Esophagus (tissue), 2 donors: ENCODE results near the gene CDK19. TPM values are rescaled to one million over a fixed set of nuclear protein-coding genes. Genes with fewer than 3 reads are reported as not detected.
"Not testable (repeated sequence)": the region's sequence is repeated elsewhere in the genome, so short reads cannot be mapped to it uniquely, and the experiment has no call there.

Experiments used
- H3K27ac ChIP-seq, 2 donors: one replicate each; pipeline ENCODE4 v1.5.1; 2013; ENCODE audit warnings: low read depth in 2 of 2, mild to moderate bottlenecking in 2 of 2, inconsistent platforms in 1 of 2, low read length in 1 of 2, moderate library complexity in 1 of 2
- H3K27me3 ChIP-seq, 2 donors: one replicate each; pipeline ENCODE4 v1.6.1; 2013; ENCODE audit warnings: low read length in 2 of 2, control low read depth in 1 of 2, mild to moderate bottlenecking in 1 of 2; ENCODE audit not compliant: insufficient read depth in 2 of 2, control insufficient read depth in 1 of 2
- H3K36me3 ChIP-seq, 2 donors: one replicate each; pipeline ENCODE4 v1.6.1; 2013; ENCODE audit warnings: low read length in 1 of 2; ENCODE audit not compliant: control insufficient read depth in 2 of 2, insufficient read depth in 2 of 2
- H3K4me1 ChIP-seq, 2 donors: one replicate each; pipeline ENCODE4 v1.6.1; 2013; ENCODE audit warnings: low read length in 1 of 2; ENCODE audit not compliant: control insufficient read depth in 2 of 2, insufficient read depth in 2 of 2
- H3K4me3 ChIP-seq, 2 donors: one replicate each; pipeline ENCODE4 v1.5.1; 2013; ENCODE audit warnings: low read length in 2 of 2, mild to moderate bottlenecking in 2 of 2, low read depth in 1 of 2, moderate library complexity in 1 of 2
- H3K9me3 ChIP-seq, 2 donors: one replicate each; pipeline ENCODE4 v1.6.1; 2013; ENCODE audit warnings: mild to moderate bottlenecking in 2 of 2, low read depth in 1 of 2, low read length in 1 of 2, moderate library complexity in 1 of 2; ENCODE audit not compliant: control insufficient read depth in 2 of 2, insufficient read depth in 1 of 2
- WGBS, 2 donors: extraction: QIAGEN DNeasy Blood & Tissue Kit; methylation state at CpG; one replicate each; pipeline ENCODE4 v1.1.7; 2013; 5-methylcytosine and 5-hydroxymethylcytosine counted together
- polyA plus RNA-seq, 2 donors: library from polyadenylated mRNA; stranded (reverse); fragments of 200-250 nt; gene quantifications; one replicate each; pipeline ENCODE4 v1.2.3, GENCODE V29; 2013
- donor health status: healthy with polysubstance abuse.
- donor health status: Bipolar disorder and iron deficiency.

The CDK19 gene
- polyA plus RNA-seq, 2 donors: 5.5 to 6.6 TPM

DNA sequence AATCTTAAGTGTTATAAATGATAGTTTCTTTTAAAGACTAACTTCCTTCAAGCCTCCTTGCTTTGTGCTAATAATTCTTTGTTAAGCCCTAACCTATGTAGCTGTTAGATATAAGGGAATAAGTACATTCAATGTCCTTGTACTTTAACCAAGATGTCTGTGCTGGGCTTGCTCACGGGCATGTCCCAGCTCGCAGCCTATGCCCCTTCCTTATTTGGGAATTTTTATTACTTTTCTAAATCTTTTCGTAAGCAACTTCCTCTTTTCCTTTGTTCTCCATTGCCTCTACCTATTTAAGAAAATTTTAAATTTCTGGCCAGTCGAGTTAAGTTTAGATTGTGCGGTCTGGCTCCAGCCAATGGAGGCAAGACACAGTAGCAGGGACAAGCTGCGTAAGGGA, 26.0 kb upstream of the CDK19 start:
- H3K27me3 ChIP-seq: no peaks in the 10 kb centered on the region
- no peaks in the 10 kb centered on the region for H3K9me3 ChIP-seq
- no peaks in the 10 kb centered on the region for H3K36me3 ChIP-seq
- 83 to 87% methylated on average over 6 of the region's 6 CpGs for WGBS, 2 donors
- H3K4me1 ChIP-seq: no peaks in the 10 kb centered on the region
- H3K4me3 ChIP-seq: no peak overlapping the region
- no peak overlapping the region for H3K27ac ChIP-seq

DNA sequence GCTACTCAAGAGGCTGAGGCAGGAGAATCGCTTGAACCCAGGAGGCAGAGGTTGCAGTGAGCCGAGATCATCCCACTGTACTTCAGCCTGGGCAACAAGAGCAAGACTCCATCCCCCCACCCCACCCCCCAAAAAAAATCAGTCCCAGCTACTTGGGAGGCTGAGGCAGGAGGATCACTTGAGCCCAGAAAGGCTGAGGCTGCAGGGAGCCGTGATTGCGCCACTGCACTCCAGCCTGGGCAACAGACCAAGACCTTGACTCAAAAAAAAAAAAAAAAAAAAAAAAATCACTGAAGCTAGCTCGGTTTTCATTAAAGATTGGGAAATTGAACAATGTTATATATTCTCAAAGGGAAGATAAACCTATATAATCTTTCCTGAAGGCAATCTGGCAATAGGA, 20.5 kb upstream of the CDK19 start:
- not testable (repeated sequence) for H3K36me3 ChIP-seq, H3K27me3 ChIP-seq, H3K27ac ChIP-seq, H3K4me1 ChIP-seq, H3K4me3 ChIP-seq, H3K9me3 ChIP-seq
- 79 to 82% methylated on average over 5 of the region's 5 CpGs for WGBS, 2 donors

DNA sequence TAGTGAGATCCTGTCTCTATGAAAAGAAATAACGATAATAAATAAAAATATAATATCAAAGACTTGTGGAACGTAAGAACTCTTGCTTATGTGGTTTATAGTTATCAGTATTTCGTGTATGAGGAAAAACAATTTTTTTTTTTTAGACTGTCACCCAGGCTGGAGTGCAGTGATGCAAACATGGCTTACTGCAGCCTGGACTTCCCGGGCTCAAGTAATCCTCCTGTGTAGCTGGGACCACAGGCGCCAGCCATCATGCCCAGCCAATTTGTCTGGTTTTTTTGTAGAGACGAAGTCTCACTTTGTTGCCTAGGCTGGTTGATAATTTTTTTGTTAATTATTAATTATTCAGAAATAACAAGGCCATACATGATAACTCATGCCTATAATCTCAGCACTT, 18.6 kb upstream of the CDK19 start:
- Histone ChIP-seq H3K9me3 (no peaks in the 10 kb centered on the region), H3K27ac (no peak overlapping the region), H3K27me3 (no peaks in the 10 kb centered on the region), H3K36me3 (no peaks in the 10 kb centered on the region), H3K4me3 (no peak overlapping the region), H3K4me1 (no peaks in the 10 kb centered on the region)
- WGBS, 2 donors: 90 to 94% methylated on average over 6 of the region's 6 CpGs

DNA sequence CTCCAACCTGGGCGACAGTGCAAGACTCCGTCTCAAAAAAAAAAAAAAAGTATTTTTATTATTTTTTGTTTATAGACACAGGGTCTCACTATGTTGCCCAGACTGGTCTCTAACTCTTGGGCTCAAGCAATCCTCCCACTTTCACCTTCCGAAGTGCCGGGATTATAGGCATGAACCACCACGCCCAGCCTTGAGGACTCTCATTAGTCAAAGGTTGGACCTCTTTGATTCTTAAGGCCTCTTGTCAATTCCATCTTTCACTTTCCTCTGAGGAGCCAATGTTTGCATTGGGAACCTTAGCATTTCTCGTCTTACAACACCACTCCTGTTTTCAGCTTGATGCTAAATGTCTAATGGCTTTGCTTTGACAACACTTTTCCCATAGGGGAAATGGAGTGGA, 16.1 kb upstream of the CDK19 start:
- WGBS, 2 donors: 77 to 80% methylated on average over 6 of the region's 6 CpGs
- Histone ChIP-seq H3K4me1 (no peaks in the 10 kb centered on the region), H3K27ac (no peak overlapping the region), H3K36me3 (no peaks in the 10 kb centered on the region), H3K4me3 (no peak overlapping the region), H3K27me3 (no peaks in the 10 kb centered on the region), H3K9me3 (no peaks in the 10 kb centered on the region)

DNA sequence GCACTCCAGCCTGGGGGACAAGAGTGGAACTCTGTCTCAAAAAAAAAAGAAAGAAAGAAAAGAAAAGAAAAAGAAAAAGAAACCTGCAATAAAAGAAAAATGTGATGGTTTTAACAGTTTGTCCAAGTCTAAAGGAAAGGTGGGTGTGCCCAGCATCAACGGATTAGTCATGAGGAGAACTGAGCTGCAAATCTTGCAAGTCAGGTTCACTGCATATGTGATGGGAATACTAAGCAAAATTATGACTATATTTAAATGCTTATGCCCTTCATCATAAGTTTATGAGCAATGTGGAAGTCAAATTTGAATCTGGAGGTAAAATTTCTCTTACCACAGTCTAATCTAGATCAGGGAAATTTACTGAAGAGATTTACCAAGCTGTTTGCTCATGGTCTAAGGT, 13.1 kb upstream of the CDK19 start:
- H3K36me3 ChIP-seq: no peaks in the 10 kb centered on the region
- H3K9me3 ChIP-seq: no peaks in the 10 kb centered on the region
- no peak overlapping the region for H3K4me3 ChIP-seq
- peak overlapping the region; percentile 67 to 92 for H3K27ac ChIP-seq
- no peaks in the 10 kb centered on the region for H3K27me3 ChIP-seq
- WGBS, 2 donors: 51 to 80% methylated on average over 1 of the region's 1 CpG
- no peaks in the 10 kb centered on the region for H3K4me1 ChIP-seq

DNA sequence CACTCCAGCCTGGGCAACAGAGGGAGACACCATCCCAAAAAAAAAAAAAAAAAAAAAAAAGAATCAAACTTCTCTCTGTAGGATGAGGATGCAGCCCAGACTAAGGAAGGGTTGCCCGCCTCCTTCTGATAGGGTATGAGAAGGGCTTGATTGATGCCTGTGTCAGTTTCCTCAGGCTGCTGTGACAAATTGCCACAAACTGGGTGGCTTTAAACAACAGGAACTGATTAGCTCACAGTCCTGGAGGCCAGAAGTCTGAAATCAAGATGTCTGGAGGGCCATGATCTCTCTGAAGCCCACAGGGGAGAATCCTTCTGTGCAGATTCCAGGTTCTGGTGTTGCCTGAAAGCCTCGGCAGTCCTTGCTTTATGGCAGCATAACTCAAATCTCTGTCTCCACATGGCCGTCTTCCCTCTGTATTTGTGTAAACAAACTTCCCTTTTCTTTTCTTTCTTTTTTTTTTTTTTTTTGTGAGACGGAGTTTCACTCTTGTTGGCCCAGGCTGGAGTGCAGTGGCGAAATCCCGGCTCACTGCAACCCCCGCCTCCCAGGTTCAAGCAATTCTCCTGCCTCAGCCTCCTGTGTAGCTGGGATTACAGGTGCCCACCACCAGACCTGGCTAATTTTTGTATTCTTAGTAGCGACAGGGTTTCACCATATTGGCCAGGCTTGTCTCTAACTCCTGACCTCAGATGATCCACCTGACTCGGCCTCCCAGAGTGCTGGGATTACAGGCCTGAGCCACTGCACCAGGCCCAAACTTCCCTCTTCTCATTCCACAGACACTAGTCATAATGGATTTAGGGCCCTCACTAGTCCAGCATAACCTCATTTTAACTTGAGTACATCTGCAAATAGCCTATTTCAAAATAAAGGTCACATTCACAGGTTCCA, 11.2 kb upstream of the CDK19 start:
- no peaks in the 10 kb centered on the region for H3K9me3 ChIP-seq
- no peaks in the 10 kb centered on the region for H3K4me1 ChIP-seq
- no peaks in the 10 kb centered on the region for H3K36me3 ChIP-seq
- WGBS, 2 donors: 69 to 72% methylated on average over 9 of the region's 9 CpGs
- H3K27me3 ChIP-seq: no peaks in the 10 kb centered on the region
- H3K4me3 ChIP-seq: no peak overlapping the region
- H3K27ac ChIP-seq: peak overlapping the region; percentile 6 to 30

DNA sequence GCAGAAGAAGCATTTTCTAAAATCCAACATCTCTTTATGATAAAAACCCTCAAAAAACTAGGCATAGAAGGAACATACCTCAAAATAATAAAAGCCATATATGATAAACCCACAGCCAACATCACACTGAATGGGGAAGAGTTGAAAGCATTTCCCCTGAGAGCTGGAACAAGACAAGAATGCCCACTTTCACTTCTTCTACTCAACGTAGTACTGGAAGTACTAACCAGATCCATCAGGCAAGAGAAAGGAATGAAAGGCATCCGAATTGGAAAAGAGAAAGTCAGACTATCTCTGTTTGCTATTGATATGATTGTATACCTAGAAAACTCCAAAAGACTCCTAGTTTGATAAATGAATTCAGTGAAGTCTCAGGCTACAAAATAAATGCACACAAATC, 7.9 kb upstream of the CDK19 start:
- Histone ChIP-seq H3K27ac (no peak overlapping the region), H3K9me3 (no peaks in the 10 kb centered on the region), H3K36me3 (no peaks in the 10 kb centered on the region), H3K4me1 (no peaks in the 10 kb centered on the region), H3K4me3 (no peak overlapping the region), H3K27me3 (no peaks in the 10 kb centered on the region)
- 33 to 38% methylated on average over 2 of the region's 2 CpGs for WGBS, 2 donors

DNA sequence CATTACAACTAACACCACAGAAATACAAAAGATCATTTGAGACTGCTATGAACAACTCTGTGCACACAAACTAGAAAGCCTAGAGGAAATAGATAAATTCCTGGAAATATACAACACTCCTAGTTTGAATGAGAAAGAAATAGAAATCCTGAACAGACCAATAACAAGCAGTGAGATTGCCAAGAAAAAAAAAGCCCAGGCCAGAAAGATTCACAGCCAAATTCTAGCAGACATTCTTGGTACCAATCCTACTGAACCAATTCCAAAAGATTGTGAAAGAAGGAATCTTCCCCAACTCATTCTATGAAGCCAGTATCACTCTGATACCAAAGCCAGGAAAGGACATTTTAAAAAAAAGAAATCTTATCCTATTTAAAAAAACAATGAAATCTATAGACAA, 7.0 kb upstream of the CDK19 start:
- Histone ChIP-seq H3K4me1 (no peaks in the 10 kb centered on the region), H3K27ac (no peak overlapping the region), H3K36me3 (no peaks in the 10 kb centered on the region), H3K4me3 (no peak overlapping the region), H3K9me3 (no peaks in the 10 kb centered on the region), H3K27me3 (no peaks in the 10 kb centered on the region)

DNA sequence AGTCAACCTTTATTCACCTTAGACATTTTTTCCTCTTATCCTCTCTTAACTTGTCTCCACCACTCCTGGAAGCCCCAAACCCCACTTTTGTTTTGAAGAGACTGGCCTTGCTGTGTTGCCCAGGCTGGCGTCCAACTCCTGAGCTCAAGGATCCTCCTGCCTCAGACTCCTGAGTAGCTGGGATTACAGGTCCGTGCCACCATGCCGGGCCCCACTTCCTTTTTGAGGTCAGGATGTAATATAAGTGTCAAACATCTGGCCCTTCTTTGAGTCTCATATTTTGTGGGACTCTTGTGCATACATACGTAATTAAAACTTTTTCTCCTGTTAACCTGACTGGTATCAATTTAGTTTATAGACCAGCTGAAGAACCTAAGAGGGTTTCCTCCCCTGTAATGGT, 1.4 kb upstream of the CDK19 start:
- Histone ChIP-seq H3K4me1 (no peaks in the 10 kb centered on the region), H3K36me3 (no peaks in the 10 kb centered on the region), H3K27ac (peak overlapping the region in 1 of 2 donors; percentile 24), H3K9me3 (no peaks in the 10 kb centered on the region), H3K27me3 (no peaks in the 10 kb centered on the region), H3K4me3 (no peak overlapping the region)
- WGBS, 2 donors: 66% methylated on average over 4 of the region's 4 CpGs

DNA sequence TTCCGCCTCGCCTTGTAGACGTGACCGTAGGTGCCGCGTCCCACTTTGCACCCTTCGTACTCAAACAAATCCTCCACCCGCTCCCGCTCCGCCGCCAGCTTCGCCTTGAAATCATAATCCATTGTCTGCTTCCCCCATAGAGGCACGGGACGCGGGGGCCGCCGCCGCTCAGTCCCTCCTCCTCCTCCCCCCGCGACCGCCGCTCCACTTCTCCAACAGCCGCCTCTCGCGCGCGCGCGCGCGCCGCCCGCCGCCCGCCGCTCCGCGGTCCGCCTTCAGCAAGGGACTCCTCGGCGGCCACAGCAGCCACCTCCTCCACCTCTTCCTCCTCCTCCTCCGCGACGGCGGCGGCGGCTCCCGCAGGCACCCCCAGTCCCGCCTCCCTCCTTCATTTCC, 256 bp downstream of the CDK19 start:
- 0% methylated on average over 27 to 49 of the region's 49 CpGs for WGBS, 2 donors
- H3K27me3 ChIP-seq: no peaks in the 10 kb centered on the region

More for the DNA sequence above, 256 bp downstream of the CDK19 start:
- Histone ChIP-seq H3K4me1 (no peaks in the 10 kb centered on the region), H3K9me3 (no peaks in the 10 kb centered on the region), H3K36me3 (no peaks in the 10 kb centered on the region), H3K27ac (peak overlapping the region; percentile 86 to 100), H3K4me3 (peak overlapping the region; percentile 83 to 91)
